Transverse colon (tissue), 4 donors: ENCODE results near the gene PRPSAP1.
A peak's percentile ranks its signal among the peaks of the same experiment; 100 is the strongest.

Source experiments
- CTCF ChIP-seq, 5 experiments: fragments of 200-600 bp in 3 of 5; fragments of 450-650 bp in 2 of 5; sonication (generic) in 3 of 5; IDR thresholded peaks; 1 replicate in 2 of 5; 2 replicates in 3 of 5; pipeline ENCODE4 v1.5.1; 2016 to 2017; ENCODE audit warnings: antibody characterized with exemption in 5 of 5, inconsistent platforms in 3 of 5, mild to moderate bottlenecking in 2 of 5, moderate library complexity in 1 of 5
- POLR2AphosphoS5 ChIP-seq, 3 donors: sonication (generic); formaldehyde crosslinking; IDR thresholded peaks; one replicate each; pipeline ENCODE4 v1.6.1; 2016; ENCODE audit warnings: antibody characterized with exemption in 3 of 3

DNA sequence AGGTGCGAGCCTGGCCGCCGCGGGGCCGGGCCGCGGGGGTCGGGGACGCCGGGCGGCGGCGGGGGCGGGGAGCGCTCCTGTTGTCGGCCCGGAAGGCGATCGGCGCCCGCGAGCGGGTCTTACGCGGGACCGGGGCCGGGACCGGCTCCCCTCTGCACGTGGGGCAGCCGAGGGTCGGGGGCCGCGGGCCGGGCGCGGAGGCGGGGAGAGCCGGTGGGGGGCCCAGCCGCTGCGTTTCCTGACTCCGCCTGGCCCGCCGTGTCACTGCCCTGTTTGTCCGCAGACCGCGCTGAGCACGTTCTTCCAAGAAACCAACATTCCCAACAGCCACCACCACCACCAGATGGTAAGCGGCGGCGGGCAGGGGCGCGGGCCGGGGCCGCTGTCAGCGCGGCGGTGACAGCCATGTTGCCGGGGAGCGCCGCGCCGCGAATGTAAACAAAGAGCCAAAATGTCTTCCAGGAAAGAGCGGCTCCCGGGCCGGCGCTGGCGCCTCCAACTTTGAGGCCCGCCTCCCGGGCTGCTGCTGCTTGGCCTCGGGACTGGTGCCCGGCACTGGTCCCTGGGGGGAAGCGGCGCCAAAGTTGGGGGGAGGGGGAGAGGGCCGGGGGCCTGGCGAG lies 88.0 kb downstream of the PRPSAP1 start:
- TF ChIP-seq CTCF (IDR thresholded peaks at IDR 0.05) (no peak), POLR2AphosphoS5 (IDR thresholded peaks at IDR 0.05) (peak; percentile 12 to 33 (median 25))
